Osteoblast (primary cell): ENCODE measurements around the gene NOXO1. TPM values are rescaled to one million over a fixed set of nuclear protein-coding genes. Genes with fewer than 3 reads are reported as not detected.

Experiments used
- DNase-seq: peaks from one replicate; pipeline ENCODE4 v3.0.0; 2011; ENCODE audit warnings: low spot score, mixed read lengths; ENCODE audit not compliant: insufficient read length; ENCODE audit errors: missing footprints
- H2AFZ ChIP-seq: 2 replicates; pipeline ENCODE4 v1.6.0; 2011; ENCODE audit warnings: mild to moderate bottlenecking, low read length
- H3K27ac ChIP-seq: 2 replicates; pipeline ENCODE4 v1.5.1; 2011; ENCODE audit warnings: mild to moderate bottlenecking, low read depth, low read length, moderate library complexity
- H3K27me3 ChIP-seq: 2 replicates; pipeline ENCODE4 v1.6.0; 2012; ENCODE audit warnings: mild to moderate bottlenecking, control low read depth, inconsistent platforms, low read length, moderate library complexity; ENCODE audit not compliant: insufficient read depth
- H3K36me3 ChIP-seq: 2 replicates; pipeline ENCODE4 v1.5.1; 2011; ENCODE audit warnings: mild to moderate bottlenecking, low read length, control low read depth, moderate library complexity; ENCODE audit not compliant: insufficient read depth
- H3K4me1 ChIP-seq: 2 replicates; pipeline ENCODE4 v1.5.1; 2011; ENCODE audit warnings: mild to moderate bottlenecking, low read length, control low read depth, moderate library complexity; ENCODE audit not compliant: insufficient read depth
- H3K4me2 ChIP-seq: 2 replicates; pipeline ENCODE4 v1.6.0; 2011; ENCODE audit warnings: mild to moderate bottlenecking, low read length; ENCODE audit not compliant: insufficient read depth
- H3K4me3 ChIP-seq: fragments of 200-600 bp; sonication (generic); 3 replicates; pipeline ENCODE4 v1.5.1; 2012; ENCODE audit warnings: mild to moderate bottlenecking, low read length, inconsistent platforms; ENCODE audit not compliant: insufficient read depth
- H3K79me2 ChIP-seq: 2 replicates; pipeline ENCODE4 v1.6.0; 2012; ENCODE audit warnings: mild to moderate bottlenecking, low read length, control low read depth, inconsistent platforms; ENCODE audit not compliant: insufficient read depth
- H3K9me3 ChIP-seq: 2 replicates; pipeline ENCODE4 v1.5.1; 2011; ENCODE audit warnings: low read depth, low read length, control low read depth
- H4K20me1 ChIP-seq: 2 replicates; pipeline ENCODE4 v1.6.0; 2012; ENCODE audit warnings: mild to moderate bottlenecking, low read length, control low read depth; ENCODE audit not compliant: insufficient read depth
- total RNA-seq: library from RNA; depleted of rRNA; stranded (reverse); fragments of >200 nt; gene quantifications from 2 replicates; pipeline ENCODE4 v1.2.3, GENCODE V29; 2012
- TF ChIP-seq, protein P1 (sequence below): IDR thresholded peaks from 2 replicates; pipeline ENCODE4 v1.5.1; 2011; ENCODE audit warnings: mild to moderate bottlenecking, low read depth, low read length, moderate library complexity; ENCODE audit errors: extremely low read depth

The NOXO1 gene
- total RNA-seq, 1 donor: under 0.01 TPM

DNA sequence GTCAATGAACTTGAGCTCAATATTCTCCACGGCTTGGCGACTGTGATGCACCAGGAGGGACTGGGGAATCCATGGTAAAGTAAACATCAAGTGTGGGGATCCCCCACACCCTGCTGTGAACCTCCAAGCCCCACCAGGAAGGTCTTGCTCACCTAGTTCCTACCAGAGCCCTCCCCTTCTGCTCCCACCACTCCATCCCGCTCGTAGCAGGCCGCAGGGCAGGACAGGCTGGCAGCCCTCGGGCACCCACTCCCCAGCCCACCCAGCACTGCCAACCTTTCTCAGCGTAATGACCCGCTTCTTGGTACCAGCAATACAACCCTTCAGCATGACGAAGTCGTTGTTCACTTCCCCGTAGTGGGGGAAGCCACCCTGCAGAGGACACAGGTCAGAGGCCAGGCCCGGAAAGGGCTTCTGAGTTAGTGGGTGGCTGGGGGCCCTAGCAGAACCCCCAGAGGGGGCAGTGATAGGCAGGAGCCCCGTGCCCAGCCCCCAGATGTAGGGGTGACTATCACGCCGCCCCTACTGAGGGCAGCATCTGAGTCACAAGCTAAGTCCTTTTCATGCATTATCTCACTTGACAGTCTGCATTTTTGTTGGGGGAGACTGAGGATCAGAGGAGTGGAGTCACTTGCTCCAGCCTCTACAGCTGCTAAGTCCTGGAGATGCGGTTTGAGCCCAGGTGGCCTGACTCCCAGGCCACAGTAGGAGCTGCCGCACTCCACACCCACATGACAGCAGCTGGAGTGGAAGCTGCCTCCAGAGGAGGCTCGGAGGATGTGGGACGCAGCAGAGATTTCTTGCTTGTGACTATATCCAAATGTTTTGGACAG is 35.5 kb downstream of the NOXO1 start:
- Histone ChIP-seq H3K79me2 (no peaks in the 10 kb centered on the region), H3K9me3 (no peaks in the 10 kb centered on the region), H3K4me3 (no peak overlapping the region), H4K20me1 (no peaks in the 10 kb centered on the region), H3K4me2 (no peak overlapping the region), H3K4me1 (peaks cover 10% of the 10 kb centered on the region), H3K27me3 (no peaks in the 10 kb centered on the region), H3K27ac (no peak overlapping the region), H2AFZ (no peak overlapping the region), H3K36me3 (no peaks in the 10 kb centered on the region)
- DNase-seq: peak; percentile 71
- TF ChIP-seq, protein P1, sequence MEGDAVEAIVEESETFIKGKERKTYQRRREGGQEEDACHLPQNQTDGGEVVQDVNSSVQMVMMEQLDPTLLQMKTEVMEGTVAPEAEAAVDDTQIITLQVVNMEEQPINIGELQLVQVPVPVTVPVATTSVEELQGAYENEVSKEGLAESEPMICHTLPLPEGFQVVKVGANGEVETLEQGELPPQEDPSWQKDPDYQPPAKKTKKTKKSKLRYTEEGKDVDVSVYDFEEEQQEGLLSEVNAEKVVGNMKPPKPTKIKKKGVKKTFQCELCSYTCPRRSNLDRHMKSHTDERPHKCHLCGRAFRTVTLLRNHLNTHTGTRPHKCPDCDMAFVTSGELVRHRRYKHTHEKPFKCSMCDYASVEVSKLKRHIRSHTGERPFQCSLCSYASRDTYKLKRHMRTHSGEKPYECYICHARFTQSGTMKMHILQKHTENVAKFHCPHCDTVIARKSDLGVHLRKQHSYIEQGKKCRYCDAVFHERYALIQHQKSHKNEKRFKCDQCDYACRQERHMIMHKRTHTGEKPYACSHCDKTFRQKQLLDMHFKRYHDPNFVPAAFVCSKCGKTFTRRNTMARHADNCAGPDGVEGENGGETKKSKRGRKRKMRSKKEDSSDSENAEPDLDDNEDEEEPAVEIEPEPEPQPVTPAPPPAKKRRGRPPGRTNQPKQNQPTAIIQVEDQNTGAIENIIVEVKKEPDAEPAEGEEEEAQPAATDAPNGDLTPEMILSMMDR: no peak

DNA sequence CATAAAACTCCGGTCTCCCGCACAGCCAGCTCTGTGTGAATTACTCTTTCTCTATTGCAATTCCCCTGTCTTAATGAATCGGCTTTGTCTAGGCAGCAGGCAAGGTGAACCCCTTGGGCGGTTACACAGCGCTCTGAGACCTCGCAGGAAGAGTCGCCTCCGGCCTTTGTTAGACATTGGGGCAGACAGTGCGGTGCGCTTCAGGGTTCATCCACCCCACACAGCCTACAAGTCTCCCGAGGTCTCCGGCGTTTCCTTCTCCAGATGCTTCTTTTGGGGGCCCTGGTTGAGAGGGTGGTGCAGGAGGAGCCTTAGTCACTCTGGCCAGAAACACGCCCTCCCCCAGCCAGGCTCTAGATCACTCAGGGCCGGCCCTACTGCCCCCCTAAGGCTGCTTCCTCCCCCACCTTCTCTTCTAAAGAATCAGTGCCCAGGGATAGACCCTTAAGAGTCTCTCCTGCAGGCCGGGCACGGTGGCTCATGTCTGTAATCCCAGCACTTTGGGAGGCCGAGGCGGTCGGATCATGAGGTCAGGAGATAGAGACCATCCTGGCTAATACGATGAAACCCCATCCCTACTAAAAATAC is 36.6 kb downstream of the NOXO1 start:
- TF ChIP-seq, protein P1: no peak
- H3K4me3 ChIP-seq: no peak overlapping the region
- DNase-seq: peak; percentile 68

DNA sequence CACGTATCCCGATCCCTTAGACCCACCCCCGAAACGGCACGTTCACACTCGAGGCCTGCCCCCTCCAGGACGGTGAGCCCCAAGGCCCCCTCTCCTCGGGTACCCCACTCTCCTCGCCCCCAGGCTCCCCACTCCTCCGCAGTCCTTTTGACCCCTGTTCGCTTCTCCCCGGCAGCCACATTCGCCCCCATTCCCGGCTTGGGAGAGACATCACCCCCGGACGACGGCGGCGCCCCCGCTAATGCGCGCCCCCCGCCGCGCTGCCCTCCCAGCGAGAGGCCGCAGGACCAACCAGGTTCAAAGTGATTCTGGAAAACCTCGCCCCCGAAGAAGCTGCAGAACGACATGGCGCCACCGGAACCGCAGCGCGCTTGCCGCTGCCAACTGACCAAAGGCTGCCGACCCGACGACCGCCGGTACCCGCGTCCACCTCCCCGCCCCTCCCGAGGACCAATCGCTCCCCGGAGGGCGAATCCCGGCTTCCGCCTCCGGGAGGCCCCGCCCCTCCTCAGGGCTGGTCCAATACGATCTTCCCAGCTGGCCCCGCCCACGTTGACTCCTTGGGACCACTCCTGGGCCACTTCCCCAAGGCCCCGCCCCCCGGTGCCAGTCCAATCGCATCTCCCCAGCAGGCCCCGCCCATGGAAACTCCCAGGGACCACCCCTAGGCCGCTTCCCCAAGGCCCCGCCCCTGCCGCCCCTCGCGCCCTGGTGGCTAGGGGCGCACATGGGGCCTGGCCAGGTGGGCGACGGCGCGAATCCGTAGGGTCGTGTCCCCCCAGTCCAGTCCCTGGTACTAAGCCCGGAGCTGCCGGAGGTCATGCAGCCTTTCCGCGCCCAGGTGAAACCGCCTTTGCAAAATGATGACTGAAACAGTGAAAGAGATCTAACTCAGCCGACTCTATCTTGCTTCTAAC is 38.2 kb downstream of the NOXO1 start, which contains the start of gene MSRB1:
TSS of gene MSRB1 (minus strand) at position 390 of the 917 bp plus-strand sequence. CDS start at position 347, 43 bp downstream.
- H4K20me1 ChIP-seq: no peaks in the 10 kb centered on the region
- H3K27ac ChIP-seq: peak within 1 kb of the TSS; percentile 33
- peak within 1 kb of the TSS; percentile 94 for H3K4me3 ChIP-seq
- no peaks in the 10 kb centered on the region for H3K79me2 ChIP-seq
- H3K4me1 ChIP-seq: peaks cover 10% of the 10 kb centered on the region
- no peaks in the 10 kb centered on the region for H3K27me3 ChIP-seq
- no peaks in the 10 kb centered on the region for H3K9me3 ChIP-seq
- TF ChIP-seq, protein P1: no peak
- DNase-seq: peak; percentile 100
- peak within 1 kb of the TSS; percentile 89 for H2AFZ ChIP-seq
- H3K4me2 ChIP-seq: peak within 1 kb of the TSS; percentile 95
- peaks cover 14% of the 10 kb centered on the region for H3K36me3 ChIP-seq

More for the DNA sequence above, 36.6 kb downstream of the NOXO1 start:
- no peaks in the 10 kb centered on the region for H4K20me1 ChIP-seq
- H3K79me2 ChIP-seq: no peaks in the 10 kb centered on the region
- no peaks in the 10 kb centered on the region for H3K27me3 ChIP-seq
- no peak overlapping the region for H3K4me2 ChIP-seq
- H3K36me3 ChIP-seq: peaks cover 6% of the 10 kb centered on the region
- no peak overlapping the region for H3K27ac ChIP-seq
- peaks cover 10% of the 10 kb centered on the region for H3K4me1 ChIP-seq
- no peak overlapping the region for H2AFZ ChIP-seq
- no peaks in the 10 kb centered on the region for H3K9me3 ChIP-seq
